Retinal pigment epithelial cell (primary cell): ENCODE results near the gene COA4.
A peak's percentile ranks its signal among the peaks of the same experiment; 100 is the strongest.

Source experiments
- DNase-seq: peaks from one replicate; pipeline ENCODE4 v3.0.0-alpha.2; 2010; ENCODE audit warnings: low read depth
- H3K4me3 ChIP-seq: 2 replicates; pipeline ENCODE4 v1.5.1; 2011; ENCODE audit warnings: mild to moderate bottlenecking, low read length, control low read depth, moderate library complexity
- TF ChIP-seq, protein P1 (sequence below): conservative IDR thresholded peaks from 2 replicates; pipeline ENCODE4 v1.5.1; 2011; ENCODE audit warnings: low read depth, low read length, control low read depth, inconsistent platforms

The COA4 gene

DNA sequence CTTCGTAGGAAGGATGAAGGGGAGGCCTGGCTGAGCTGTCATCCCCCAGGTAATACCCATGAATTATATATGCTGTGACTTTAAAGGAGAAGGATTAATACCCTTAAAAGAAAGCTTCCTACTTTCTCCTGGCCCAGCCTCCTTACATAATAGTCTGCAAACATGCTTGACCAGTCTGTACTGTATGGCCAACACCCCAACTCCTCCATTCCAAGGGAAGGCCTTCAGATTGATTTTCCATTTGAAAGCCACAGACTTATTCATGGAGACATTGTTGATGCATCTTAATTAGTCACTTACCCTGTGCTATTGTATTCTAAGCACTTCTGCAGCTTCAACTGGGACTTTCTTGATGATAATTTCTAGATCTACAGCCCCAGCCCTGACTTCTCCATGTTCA lies 2.1 kb upstream of the COA4 start:
- TF ChIP-seq, protein P1, sequence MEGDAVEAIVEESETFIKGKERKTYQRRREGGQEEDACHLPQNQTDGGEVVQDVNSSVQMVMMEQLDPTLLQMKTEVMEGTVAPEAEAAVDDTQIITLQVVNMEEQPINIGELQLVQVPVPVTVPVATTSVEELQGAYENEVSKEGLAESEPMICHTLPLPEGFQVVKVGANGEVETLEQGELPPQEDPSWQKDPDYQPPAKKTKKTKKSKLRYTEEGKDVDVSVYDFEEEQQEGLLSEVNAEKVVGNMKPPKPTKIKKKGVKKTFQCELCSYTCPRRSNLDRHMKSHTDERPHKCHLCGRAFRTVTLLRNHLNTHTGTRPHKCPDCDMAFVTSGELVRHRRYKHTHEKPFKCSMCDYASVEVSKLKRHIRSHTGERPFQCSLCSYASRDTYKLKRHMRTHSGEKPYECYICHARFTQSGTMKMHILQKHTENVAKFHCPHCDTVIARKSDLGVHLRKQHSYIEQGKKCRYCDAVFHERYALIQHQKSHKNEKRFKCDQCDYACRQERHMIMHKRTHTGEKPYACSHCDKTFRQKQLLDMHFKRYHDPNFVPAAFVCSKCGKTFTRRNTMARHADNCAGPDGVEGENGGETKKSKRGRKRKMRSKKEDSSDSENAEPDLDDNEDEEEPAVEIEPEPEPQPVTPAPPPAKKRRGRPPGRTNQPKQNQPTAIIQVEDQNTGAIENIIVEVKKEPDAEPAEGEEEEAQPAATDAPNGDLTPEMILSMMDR = no peak
- H3K4me3 ChIP-seq = no peak overlapping the region
- no peak for DNase-seq

DNA sequence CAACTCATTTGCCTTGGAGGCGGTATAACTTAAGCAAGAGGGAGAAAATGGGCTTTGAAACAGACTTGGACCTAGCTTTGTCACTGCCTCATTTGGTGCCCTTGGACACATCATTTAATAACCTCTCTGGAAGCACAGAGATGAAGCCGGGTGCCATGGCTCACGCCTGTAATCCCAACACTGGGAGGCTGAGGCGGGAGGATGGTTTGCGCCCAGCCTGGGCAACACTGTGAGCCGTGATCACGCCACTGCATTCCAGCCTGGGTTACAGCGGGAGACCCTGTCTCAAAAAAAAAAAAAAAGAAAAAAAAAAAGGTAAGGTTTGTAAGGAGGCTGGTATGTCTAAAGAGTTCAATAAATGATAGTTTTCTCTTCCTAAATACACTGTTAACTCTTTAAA lies 806 bp downstream of the COA4 start:
- DNase-seq = no peak
- TF ChIP-seq, protein P1 = no peak
- peak overlapping the region; percentile 96 for H3K4me3 ChIP-seq

DNA sequence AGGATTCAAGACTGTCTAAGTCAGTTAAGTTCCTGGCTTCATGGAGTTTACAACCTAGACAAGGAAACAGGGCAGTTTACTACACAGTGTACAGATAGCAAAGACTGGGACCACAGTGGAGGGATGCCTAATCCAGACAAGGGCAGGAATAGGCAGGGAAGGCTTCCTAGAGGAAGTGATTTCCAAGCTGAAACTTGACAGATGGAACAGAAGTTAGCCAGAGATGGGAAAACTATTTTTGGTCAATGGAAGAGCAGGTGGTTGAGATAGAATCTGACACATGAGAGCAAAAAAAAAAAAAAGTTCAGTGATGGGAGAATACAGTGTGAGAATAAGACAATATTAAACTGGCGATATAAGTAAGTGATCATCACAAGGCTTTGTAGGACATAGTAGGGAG lies 1.3 kb downstream of the COA4 start:
- no peak for DNase-seq
- peak overlapping the region; percentile 96 for H3K4me3 ChIP-seq
- TF ChIP-seq, protein P1 = no peak

DNA sequence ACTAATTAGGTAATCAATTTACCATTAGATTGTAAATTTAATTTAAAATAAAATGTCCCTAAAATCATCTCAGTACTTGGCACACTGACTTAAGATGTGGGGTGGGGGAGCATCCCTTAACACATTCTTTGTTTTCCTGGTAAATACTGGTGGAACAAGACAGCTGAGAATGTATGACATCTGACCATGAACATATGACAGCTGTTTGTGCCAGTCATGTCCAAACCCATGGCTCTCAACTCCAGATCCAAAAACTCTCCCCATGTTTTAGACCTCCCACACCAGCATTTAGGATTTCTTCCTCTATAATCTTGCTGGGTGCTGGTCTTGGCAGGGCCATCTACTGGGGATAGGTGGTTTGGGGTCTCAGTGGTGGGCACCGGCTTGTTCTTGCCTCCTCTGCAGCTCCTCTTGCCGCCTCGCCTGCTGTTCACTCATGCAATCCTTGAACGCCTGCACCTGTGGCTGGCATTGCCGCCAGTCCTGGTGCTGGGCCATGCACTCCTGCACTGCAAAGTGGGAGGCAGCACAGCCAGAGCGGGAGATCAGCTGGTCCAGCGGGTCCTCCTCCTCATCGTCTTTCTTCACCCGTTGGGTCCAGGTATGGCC lies 3.8 kb downstream of the COA4 start:
- TF ChIP-seq, protein P1 = no peak
- no peak overlapping the region for H3K4me3 ChIP-seq
- no peak for DNase-seq

DNA sequence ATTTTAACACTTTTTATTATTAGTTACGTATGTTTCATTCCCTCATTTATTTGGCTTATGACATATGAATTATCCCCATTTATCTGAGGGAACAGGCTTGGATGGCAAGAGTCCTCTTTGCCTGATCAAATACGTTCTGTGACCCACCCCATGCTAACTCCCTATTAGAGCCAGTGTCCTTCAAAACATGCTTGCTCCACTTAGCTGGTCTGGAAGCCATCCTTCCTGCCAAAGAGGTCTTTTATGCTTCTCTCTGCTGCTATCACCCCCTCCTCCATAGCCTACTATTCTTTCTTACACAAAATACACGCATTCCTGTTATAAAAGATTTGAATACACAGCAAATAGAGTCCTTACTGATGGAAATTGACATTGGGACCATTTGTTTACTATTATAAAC lies 6.4 kb downstream of the COA4 start:
- DNase-seq = no peak
- TF ChIP-seq, protein P1 = no peak
- H3K4me3 ChIP-seq = no peak overlapping the region

DNA sequence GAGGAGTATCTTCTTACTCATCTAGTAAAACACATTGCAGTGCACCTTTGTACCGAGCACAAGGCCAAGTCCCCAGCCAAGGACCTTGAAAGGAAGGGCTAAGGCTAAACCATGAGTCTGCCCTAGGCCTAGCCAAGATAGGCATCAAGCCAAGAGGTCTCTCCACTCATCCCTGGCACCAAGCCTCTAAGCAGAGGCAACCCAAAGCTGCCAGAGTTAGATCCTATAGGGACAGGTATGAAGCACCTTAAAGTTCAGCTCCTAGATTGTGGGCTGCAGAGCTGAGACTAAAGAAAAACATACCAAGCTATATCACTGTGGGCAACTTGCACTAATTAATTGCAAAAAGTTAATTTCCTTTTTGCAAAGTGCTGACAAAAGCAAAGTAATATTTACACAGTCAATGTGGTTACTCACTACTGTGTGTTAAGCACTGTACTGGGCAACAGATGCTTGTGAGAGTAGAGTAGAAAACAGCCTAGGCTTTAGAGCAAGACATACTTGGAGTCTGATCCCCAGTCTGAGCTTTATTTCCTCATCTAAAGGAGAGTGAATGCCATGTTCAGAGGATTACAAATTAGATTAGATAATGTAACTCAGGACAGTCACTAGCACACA lies 7.2 kb downstream of the COA4 start:
- TF ChIP-seq, protein P1 = no peak
- DNase-seq = no peak
- no peak overlapping the region for H3K4me3 ChIP-seq

DNA sequence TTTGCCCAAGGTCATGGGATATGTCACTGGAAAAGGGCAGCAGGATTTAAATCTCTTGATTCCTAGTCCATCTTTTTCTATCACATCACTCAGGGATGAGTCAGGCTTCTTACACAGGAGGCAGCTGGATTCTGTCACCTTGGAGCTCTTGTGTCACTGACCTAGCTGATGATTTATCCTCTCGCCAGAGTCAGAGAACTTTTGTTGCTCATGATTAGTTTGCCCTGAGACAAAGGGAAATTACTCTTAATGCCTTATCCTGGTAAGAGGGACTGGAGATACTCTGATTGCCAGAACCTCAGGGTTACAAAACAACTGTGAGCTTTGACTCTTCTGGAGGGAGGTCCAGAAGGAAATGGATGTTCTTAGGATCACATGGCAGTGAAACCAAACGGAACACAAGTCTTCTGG lies 10.1 kb downstream of the COA4 start:
- DNase-seq = peak; percentile 20
- TF ChIP-seq, protein P1 = no peak
- H3K4me3 ChIP-seq = no peak overlapping the region
